HG03558 (cell line): ENCODE results near the gene CACNG8.
"Not testable (repeated sequence)": the region's sequence is repeated elsewhere in the genome, so short reads cannot be mapped to it uniquely, and the experiment has no call there.

ENCODE experiments used
- ATAC-seq: cut with Tn5 transposase; IDR thresholded peaks from one replicate; pipeline ENCODE4 v1.9.1; 2021; ENCODE audit warnings: moderate number of reproducible peaks; ENCODE audit not compliant: unreplicated experiment; ENCODE audit errors: extremely low read depth

The CACNG8 gene

GRCh38 chr19:54029301-54029700, 66.6 kb downstream of the CACNG8 start:
- no peak for ATAC-seq

- no peak for ATAC-seq
These were observed 67.3 kb downstream of the CACNG8 start for GRCh38 chr19:54029930-54030490.

GRCh38 chr19:54030895-54031586, 68.3 kb downstream of the CACNG8 start:
- ATAC-seq, result no peak

DNA sequence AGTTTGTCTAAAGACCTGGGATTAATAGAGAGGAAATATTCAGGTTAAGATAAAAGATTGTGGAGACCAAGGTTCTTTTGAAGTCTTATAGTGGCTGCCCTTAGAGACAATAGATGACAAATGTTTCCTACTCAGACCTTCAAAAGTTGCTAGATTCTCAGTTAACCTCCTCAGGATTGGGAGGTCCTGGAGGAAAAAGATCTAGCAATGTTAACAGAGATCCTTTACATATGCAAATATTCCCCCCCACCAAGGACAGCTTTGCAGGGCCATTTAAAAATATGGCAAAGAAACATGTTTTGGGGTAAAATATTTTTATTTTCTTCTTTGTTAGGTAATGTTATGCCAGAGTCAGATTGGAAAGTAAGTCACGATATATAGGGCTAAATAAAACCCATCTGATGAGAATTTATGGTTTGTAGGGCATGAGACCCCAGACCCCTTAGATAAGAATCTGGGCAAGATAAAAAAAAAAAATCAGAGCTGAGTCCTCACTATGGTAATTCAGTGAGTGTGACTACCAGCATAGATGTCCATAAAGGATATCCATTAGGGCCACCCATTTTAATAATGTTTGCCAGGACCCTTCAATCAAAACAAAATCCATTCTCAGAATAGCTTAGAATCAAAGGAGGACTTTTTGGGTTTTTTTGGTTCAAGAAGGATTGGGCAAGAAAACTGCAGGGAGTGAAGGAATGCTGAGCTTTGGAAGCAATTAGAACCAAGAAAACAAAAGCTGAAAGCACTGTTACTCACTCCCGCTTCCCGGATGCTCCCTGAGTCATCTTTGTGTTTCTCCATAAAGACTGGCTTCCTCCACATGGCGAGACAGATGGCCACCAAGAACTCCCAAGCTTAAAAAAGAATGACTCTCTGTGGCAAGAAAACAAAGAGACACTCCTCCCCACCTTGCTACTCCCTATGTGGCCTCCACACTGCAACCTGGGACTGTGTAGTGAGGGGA, 72.8 kb downstream of the CACNG8 start:
- no peak for ATAC-seq

GRCh38 chr19:54036542-54036941, 73.8 kb downstream of the CACNG8 start:
- ATAC-seq, result not testable (repeated sequence)
